Measurements from ENCODE around the gene CRYGN. TPM values are rescaled to one million over a fixed set of nuclear protein-coding genes. Genes with fewer than 3 reads are reported as not detected.

The CRYGN gene
- total RNA-seq, 1 donor from 2014 or later, result not detected

DNA sequence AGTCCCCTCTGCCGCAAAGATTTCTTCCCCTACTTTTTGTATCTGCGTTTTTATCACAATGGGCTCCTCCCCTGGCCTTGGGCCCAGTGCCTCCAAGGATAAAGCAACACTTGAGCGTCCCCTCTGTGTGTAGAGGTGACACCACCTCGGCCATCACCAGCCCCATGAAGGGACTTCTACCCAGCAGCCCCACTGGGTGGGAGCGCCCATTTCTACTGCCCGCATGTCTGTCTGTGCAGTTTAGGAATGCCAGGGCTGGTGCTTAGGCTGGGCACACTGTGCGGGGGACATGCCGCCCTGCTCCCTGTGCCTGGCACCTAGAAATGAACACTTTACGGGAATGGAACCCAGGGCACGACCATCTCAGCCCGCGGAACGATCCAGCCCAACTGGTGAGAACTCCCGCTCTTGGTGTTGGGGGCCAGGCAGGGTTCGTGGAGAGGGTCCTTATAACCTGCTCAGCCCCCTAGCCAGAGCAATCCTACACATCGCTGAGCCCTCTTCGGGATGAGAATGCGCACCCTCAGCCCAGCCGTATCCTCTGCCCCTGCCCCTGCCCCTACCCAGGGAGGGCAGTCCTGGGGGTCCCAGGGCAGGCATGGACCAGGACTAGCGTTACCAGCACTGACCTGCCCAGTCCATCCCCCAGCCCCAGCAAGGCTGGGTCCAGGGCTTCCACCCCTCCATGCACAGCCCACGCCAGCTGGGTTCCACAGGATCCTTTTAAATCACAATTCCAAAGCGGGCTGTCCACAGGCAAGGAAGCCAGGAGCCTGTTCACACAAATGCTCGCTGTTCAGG lies 12.8 kb downstream of the CRYGN start:
- DNase-seq (ENCODE audit: low spot score), result no peak

GRCh38 chr7:151426441-151426903 lies 13.5 kb downstream of the CRYGN start:
- peak; percentile 80 for DNase-seq (ENCODE audit: low spot score)

DNA sequence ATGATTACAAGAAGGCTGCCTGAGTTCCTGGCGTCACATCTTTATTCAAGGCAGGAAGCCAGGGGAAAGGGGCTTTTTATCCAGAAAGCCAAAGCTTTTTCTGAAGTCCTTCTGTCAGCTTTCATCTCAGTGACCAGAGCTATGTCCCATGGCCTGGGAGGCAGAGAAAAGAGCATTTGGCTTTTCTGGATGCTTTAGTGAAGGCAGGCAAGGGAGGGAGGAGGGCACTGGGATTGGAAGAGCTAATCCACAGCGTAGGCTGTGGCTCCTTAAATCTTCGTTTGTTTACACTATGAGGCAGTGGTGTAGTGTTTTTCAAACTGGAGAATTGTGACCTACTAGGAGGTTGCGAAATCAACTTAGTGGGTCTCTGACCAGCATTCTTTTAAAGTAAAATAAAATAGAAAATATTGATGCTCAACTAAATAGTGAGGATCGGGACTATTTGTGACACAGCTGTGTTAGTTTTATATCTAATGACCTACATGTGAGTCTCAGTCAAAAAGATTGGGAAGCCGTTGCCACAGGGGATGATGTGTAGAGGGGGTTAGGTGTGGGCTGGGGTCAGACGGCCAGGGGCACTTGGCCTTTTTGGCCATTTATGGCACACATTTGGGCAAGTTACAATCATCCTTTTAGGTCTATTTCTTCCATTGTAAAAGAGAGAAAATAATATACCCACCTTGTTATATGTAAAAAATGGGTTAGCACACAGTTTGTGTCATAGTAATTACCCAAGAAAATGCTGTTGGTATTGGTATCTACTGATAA lies 14.1 kb downstream of the CRYGN start:
- no peak for DNase-seq (ENCODE audit: low spot score)

- no peak for DNase-seq (ENCODE audit: low spot score)
These were observed 15.1 kb downstream of the CRYGN start for GRCh38 chr7:151424799-151425198.

GRCh38 chr7:151423936-151424335 lies 16.0 kb downstream of the CRYGN start:
- DNase-seq (ENCODE audit: low spot score), result no peak

DNA sequence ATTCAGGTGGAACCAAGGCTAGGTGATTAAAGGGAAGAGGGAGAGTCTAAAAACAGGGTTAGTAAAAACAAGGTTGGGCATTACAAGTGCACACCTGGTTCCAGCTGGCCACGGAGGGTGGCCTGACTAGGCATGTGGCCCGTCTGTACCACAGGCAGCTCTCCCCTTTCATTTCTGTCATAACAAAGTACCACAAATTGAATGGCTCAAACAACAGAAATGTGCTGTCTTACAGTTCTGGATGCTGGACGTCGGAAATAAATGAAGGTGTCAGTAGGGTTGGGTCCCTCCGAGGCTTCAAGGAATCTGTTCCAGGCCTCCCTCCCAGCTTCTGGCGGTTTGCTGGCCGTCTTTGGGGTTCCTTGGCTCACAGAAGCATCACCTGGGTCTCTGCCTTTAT lies 16.7 kb downstream of the CRYGN start:
- no peak for DNase-seq (ENCODE audit: low spot score)

DNA sequence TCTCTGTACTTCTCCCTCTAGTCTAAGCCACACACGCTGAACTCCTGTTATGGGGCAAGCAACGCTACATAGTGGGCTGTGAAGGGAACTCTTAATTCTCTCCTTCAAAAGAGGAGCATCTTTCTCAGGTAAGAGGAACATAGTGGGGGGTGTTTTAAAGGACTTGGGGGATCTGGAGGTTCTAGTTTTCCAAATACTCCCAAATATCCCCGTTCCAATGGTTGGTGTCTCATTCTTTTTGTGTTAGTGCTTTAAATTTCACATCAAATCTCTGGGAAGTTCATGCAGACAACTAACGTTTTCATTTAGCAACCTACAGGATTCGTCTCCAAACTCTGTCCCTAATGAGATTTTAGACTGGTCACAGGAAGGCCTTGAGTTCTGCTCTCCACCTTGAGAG lies 17.7 kb downstream of the CRYGN start:
- no peak for DNase-seq (ENCODE audit: low spot score)

DNA sequence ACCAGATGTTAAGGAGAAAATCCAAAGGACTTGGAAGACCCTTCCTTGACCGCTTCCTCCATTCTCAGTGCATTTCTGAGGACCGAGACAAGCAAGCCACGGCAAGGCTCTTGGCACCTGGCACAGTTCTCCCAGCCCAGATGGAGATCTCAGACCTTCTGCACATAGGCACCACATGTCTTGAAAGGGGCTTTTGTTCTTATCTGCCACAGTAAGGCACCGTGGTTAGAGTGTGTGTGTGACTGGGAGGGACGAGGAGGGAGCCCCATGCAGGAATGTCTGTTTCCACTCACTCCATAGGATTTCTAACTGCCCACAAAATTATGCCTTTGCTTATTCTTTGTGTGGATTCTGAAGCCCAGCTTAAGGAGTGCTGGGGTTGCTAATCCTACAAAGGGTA lies 19.8 kb downstream of the CRYGN start:
- DNase-seq (ENCODE audit: low spot score), result no peak

GRCh38 chr7:151416941-151417315 lies 23.0 kb downstream of the CRYGN start:
- no peak for DNase-seq (ENCODE audit: low spot score)

GRCh38 chr7:151416112-151416940 lies 23.6 kb downstream of the CRYGN start:
- no peak for DNase-seq (ENCODE audit: low spot score)

GRCh38 chr7:151415375-151416105 lies 24.4 kb downstream of the CRYGN start:
- no peak for DNase-seq (ENCODE audit: low spot score)

- DNase-seq (ENCODE audit: low spot score), result no peak
These were observed 26.7 kb downstream of the CRYGN start for GRCh38 chr7:151413241-151413640.

- DNase-seq (ENCODE audit: low spot score), result no peak
These were observed 27.6 kb downstream of the CRYGN start for GRCh38 chr7:151412318-151412717.

GRCh38 chr7:151411551-151411950 lies 28.4 kb downstream of the CRYGN start:
- DNase-seq (ENCODE audit: low spot score), result no peak

GRCh38 chr7:151410405-151411390 lies 29.2 kb downstream of the CRYGN start:
- DNase-seq (ENCODE audit: low spot score), result no peak

- no peak for DNase-seq (ENCODE audit: low spot score)
These were observed 30.1 kb downstream of the CRYGN start, which contains the start of gene WDR86 for GRCh38 chr7:151409667-151410404. Gene WDR86, minus strand, starts transcription at chr7:151410038. Its CDS starts 449 bp downstream, at chr7:151409589.

- no peak for DNase-seq (ENCODE audit: low spot score)
These were observed 30.9 kb downstream of the CRYGN start for GRCh38 chr7:151408839-151409666.

DNA sequence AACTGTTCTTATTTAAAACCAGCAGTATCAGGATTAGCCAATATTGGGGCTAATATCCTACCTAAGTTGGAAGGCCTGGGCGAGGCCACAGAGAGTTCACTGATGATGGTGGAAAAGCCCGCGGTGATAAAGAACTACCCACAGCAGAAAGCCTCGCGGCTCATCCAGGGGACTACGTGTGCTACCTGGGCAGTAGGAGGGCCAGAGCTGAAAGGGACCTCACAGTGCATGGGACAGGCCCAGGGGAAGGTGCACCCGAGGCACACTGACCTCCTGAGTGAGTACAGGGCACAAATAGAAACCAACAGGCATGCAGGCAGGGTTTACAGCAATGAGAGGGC lies 31.5 kb downstream of the CRYGN start:
- DNase-seq (ENCODE audit: low spot score), result no peak

Data from ureter (tissue), 1 donor.